Stimulated activated naive CD8-positive, alpha-beta T cell treated with anti-CD3 and anti-CD28 coated beads, Interleukin-15, amount 100 ng/mL, for 72 hours (primary cell): ENCODE data around the gene BANP.
A peak's percentile ranks its signal among the peaks of the same experiment; 100 is the strongest.
"Not testable (repeated sequence)": the region's sequence is repeated elsewhere in the genome, so short reads cannot be mapped to it uniquely, and the experiment has no call there.

ENCODE experiments used
- ATAC-seq: fragments of 150-1000 bp; cut with Tn5 transposase; 2 replicates; pipeline ENCODE4 v1.10.0; 2021; ENCODE audit warnings: mild to moderate bottlenecking, moderate library complexity
- DNase-seq, 2 donors: peaks; one replicate each; pipeline ENCODE4 v3.0.0; 2021 to 2022
- H3K27ac Mint-ChIP-seq, 2 donors: one replicate each; pipeline ENCODE4 v1.8.0; 2022; ENCODE audit warnings: mild to moderate bottlenecking in 2 of 2, mixed read lengths in 2 of 2, moderate library complexity in 2 of 2
- H3K27me3 Mint-ChIP-seq: one replicate; pipeline ENCODE4 v1.8.0; 2022; ENCODE audit warnings: mixed read lengths
- H3K4me1 Mint-ChIP-seq: one replicate; pipeline ENCODE4 v1.8.0; 2022; ENCODE audit warnings: mild to moderate bottlenecking, mixed read lengths
- H3K4me3 Mint-ChIP-seq, 2 donors: one replicate each; pipeline ENCODE4 v1.8.0; 2022; ENCODE audit warnings: mild to moderate bottlenecking in 2 of 2, mixed read lengths in 2 of 2, moderate library complexity in 1 of 2
- H3K9me3 Mint-ChIP-seq, 2 donors: one replicate each; pipeline ENCODE4 v1.8.0; 2022; ENCODE audit warnings: mixed read lengths in 2 of 2

Gene BANP

DNA sequence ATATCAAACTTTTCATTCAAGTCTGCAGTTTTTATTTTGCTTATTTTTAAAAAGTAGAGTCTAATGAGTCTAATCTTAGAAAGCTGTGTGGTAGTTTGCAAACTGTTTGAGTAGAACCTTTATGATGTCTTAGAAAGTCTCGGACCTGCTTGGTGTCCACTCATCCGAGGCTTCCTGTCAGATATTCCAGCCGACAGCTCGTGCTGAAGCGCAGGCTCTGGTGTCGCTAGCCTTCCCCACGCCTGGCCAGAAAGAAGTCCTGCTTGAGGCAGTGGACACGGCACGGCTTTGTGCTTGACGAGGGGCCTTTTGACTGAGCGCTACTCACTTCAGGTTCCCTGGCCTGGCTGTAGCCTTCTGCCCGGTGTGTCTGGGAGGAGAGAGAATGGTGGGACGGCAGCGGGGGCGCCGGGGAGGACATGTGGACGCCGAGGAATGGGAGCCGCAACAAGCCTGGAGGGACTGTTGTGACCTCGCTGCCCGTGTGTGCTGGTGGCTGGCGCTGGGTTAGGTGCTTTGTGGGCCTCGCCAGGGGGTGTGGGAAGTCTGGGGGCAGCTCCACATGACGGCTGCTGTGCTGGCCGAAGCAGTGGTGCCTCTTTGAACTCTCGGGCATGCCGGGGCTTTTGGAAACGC is 33.5 kb downstream of the BANP start:
- peak overlapping the region in 1 of 2 donors; percentile 53 for H3K4me3 Mint-ChIP-seq
- H3K9me3 Mint-ChIP-seq = no peaks in the 10 kb centered on the region
- no peaks in the 10 kb centered on the region for H3K27me3 Mint-ChIP-seq
- peak overlapping the region; percentile 55 to 91 for H3K27ac Mint-ChIP-seq
- H3K4me1 Mint-ChIP-seq = peaks cover 60% of the 10 kb centered on the region
- DNase-seq (no peak), ATAC-seq (no peak)

DNA sequence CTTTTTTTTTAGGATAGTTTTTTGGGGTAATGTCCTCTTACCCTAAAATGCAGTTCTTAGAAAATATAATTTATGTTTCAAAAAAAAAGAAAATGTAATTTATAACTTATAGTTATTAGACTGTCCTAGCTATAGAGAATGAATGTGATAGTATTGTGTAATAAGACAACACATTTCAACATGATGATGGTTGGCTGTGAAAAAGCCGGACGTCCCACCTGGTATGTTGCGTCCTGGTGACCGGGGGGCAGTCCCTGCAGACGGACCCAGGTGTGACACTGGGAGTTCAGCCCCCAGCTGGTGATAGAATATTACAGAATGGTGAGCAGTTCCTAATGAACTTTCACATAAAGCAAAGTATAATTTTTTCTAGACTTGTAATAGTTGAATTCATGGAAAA is 34.3 kb downstream of the BANP start:
- ATAC-seq, DNase-seq, H3K27me3 Mint-ChIP-seq, H3K9me3 Mint-ChIP-seq: not testable (repeated sequence)
- Mint-ChIP-seq H3K4me1 (peaks cover 52% of the 10 kb centered on the region), H3K27ac (peak overlapping the region; percentile 33 to 96), H3K4me3 (peak overlapping the region in 1 of 2 donors; percentile 52)

DNA sequence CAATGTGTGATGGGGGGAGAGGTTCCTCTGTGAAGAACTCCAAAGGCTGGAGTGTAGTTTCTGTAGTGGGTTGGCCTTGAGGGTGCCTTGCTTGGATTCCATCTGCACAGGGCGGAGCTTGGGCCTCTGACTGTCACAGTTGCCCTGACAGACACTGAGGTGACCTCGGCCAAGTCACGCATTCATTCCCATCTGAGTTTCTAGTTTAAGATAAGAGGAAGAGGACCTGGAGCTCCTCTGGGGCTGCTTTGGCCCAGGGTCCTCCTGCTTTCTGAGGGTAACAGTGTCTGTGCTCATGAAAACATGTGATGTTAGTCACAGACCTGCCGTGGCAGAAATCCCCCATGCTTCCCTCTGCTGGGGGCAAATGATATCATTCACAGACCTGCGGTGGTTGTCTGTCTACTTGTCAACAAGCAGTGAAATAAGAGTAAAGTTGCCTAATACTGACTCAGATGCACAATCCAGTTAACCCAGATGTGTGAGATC is 35.2 kb downstream of the BANP start:
- not testable (repeated sequence) for H3K27me3 Mint-ChIP-seq, H3K9me3 Mint-ChIP-seq
- Mint-ChIP-seq H3K27ac (peak overlapping the region; percentile 90 to 96), H3K4me1 (peaks cover 47% of the 10 kb centered on the region), H3K4me3 (peak overlapping the region; percentile 61 to 66)
- DNase-seq = peak; percentile 48 to 62
- ATAC-seq = peak; percentile 82

DNA sequence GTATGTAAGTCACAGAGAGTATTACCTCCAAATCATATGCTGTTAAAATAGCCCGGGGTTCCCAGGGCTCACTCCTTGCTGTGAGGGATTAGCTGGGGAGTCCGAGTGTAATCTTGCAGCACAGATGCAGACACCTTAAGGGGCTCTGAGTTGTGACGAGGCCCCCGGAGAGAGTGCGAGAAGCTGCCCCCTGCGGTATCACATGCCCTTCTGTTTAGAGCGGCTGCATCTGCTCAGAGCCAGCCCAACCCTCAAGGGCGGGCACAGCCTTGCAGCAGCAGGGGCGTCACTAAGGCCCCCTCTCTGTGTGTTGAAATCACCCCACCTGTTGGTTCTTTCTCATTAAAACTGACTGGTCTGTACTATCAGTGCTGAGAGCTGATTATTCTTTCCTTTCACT is 37.4 kb downstream of the BANP start:
- H3K4me3 Mint-ChIP-seq = not testable (repeated sequence)

DNA sequence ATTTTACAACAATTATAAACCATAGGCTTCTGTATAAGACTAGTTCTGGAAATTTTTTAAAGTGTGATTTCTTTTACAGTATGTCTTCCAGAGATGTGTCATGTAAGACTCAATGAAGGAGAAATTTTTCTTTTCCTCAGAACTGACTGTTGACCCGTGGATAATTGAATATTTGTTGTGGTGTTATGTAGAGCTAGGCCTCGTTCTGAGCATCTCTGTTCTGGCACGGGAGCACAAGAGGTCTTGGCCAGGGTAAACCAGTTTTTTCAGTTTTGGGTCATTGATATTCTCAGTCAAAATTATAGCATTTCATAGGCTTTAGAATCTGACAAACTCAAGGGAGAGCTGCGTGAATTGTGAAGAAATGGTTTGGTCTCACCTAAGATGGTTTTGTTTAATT is 39.0 kb downstream of the BANP start:
- H3K27ac Mint-ChIP-seq, ATAC-seq, H3K9me3 Mint-ChIP-seq, DNase-seq, H3K4me3 Mint-ChIP-seq, H3K27me3 Mint-ChIP-seq: not testable (repeated sequence)
- H3K4me1 Mint-ChIP-seq = peaks cover 15% of the 10 kb centered on the region

More for the DNA sequence above, 37.4 kb downstream of the BANP start:
- not testable (repeated sequence) for H3K9me3 Mint-ChIP-seq, H3K27me3 Mint-ChIP-seq, DNase-seq, ATAC-seq
- H3K4me1 Mint-ChIP-seq = peaks cover 31% of the 10 kb centered on the region
- H3K27ac Mint-ChIP-seq = peak overlapping the region in 1 of 2 donors; percentile 42

DNA sequence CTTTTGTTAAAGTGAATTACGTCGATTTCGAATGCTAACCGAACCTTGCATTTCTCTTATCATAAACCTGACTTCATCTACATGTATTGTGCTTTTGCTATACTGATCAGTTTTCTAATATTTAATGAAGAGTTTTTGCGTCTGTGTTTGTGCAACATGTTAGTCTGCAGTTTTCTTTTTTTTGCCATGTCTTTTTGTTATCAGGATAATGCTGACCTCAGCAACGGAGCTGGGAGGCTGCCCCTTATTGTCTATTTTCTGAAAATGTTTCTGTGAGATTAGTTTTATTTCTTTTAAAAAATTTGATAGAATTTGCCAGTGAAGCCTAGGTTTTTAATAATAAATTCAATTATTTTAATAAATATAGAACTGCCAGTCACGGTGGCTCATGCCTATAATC is 40.9 kb downstream of the BANP start:
- H3K4me1 Mint-ChIP-seq, H3K27me3 Mint-ChIP-seq, H3K9me3 Mint-ChIP-seq, ATAC-seq, H3K27ac Mint-ChIP-seq, H3K4me3 Mint-ChIP-seq, DNase-seq: not testable (repeated sequence)

DNA sequence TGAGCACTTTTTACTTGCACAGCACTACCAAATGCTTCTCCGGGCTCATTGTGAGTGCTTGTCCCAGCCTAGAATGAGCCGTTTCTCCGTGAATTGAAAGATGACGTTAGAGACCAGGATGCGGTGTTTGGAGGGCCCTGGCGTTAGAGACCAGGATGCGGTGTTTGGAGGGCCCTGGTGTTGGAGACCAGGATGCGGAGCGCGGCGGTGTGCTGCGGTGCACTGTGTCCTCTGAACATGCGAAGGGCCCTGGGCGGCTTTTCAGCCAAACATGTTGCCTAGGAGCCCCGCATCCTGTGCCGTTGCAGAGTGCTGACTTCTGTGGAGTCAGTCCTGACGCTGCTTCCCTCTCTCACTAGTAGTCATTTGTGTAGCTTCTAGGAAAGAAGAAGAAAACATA is 42.7 kb downstream of the BANP start:
- Mint-ChIP-seq H3K9me3 (no peaks in the 10 kb centered on the region), H3K4me3 (no peak overlapping the region), H3K4me1 (peaks cover 6% of the 10 kb centered on the region), H3K27me3 (no peaks in the 10 kb centered on the region), H3K27ac (no peak overlapping the region)
- no peak for ATAC-seq
- no peak for DNase-seq

DNA sequence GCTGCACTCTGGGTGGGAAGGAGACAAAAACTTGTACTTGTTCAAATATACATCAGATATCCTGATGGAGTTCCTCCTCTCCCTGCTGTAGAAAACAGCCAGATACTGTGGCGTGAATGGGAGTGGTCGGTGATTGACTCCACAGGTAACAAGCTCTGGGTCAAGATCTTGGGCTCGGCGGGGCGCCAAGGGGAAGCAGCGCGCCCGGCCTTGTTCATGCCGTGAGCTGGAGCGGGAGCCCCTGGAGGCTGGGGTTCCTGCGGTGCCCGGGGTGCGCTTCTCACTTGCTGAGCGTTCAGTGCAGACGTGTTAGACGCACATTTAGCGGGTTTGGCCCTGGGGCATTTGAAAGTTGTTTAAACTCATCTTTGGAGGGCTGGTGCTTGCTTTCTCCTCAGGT is 44.4 kb downstream of the BANP start:
- Mint-ChIP-seq H3K4me3 (no peak overlapping the region), H3K27ac (no peak overlapping the region), H3K4me1 (peaks cover 6% of the 10 kb centered on the region), H3K27me3 (no peaks in the 10 kb centered on the region), H3K9me3 (no peaks in the 10 kb centered on the region)
- ATAC-seq (no peak), DNase-seq (no peak)

DNA sequence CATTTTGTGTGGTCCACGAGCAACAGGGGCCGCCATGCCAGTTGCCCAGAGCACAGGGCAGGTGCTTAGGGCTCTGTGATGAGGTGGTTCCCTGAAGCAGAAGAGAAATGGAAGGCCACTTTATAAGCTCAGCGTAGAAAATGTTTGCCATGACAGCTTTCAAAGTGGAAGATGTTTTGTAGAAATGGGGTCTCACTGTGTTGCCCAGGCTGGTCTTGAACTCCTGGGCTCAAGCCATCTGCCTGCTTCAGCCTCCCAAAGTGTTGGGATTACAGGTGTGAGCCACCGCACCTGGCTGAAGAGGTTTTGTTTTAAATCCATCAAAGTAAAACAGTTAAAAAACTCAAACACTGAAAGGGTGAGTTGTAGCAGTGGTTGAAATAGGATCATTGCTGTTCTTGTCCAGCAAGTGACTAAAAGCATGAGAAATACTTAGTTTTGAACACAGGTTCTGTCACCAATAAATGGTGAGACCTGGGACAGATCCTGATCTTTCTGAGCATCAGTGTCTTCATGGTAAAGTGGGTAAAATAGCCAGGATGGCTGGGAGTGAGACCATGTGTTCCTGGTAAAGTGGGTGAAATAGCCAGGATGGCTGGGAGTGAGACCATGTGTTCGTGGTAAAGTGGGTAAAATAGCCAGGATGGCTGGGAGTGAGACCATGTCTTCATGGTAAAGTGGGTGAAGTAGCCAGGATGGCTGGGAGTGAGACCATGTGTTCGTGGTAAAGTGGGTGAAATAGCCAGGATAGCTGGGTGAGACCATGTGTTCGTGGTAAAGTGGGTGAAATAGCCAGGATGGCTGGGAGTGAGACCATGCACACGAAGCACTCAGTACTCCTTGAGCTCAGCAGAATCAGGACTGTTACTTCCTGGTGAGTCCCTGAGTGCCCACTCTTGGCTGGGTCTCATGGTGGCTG is 46.0 kb downstream of the BANP start:
- Mint-ChIP-seq H3K9me3 (no peaks in the 10 kb centered on the region), H3K4me3 (no peak overlapping the region), H3K4me1 (peaks cover 6% of the 10 kb centered on the region), H3K27me3 (no peaks in the 10 kb centered on the region), H3K27ac (peak overlapping the region in 1 of 2 donors; percentile 90)
- no peak for DNase-seq
- ATAC-seq = no peak

DNA sequence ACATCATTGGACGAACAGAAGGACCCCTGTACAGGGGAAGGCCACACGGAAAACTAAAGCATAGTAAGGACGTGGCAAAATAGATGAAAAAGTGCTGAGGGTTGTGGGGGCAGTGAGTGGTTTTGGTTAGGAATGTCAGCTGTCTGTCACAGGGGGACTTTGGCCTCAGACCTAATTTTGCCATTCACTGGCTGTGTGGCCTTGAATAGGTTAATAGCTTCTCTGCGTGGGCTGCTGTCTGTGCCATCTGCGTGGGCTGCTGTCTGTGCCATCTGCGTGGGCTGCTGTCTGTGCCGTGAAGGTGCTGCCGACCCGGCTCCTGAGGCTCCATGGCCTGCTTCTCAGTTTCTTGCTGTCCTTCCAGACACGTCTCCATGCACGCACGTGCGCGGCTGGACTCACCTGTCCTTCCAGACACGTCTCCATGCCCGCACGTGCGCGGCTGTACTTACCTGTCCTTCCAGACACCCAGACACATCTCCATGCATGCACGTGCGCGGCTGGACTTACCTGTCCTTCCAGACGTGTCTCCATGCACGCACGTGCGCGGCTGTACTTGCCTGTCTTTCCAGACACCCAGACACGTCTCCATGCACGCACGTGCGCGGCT is 47.1 kb downstream of the BANP start:
- H3K27ac Mint-ChIP-seq, H3K4me1 Mint-ChIP-seq, H3K4me3 Mint-ChIP-seq, ATAC-seq, H3K9me3 Mint-ChIP-seq, H3K27me3 Mint-ChIP-seq, DNase-seq: not testable (repeated sequence)

DNA sequence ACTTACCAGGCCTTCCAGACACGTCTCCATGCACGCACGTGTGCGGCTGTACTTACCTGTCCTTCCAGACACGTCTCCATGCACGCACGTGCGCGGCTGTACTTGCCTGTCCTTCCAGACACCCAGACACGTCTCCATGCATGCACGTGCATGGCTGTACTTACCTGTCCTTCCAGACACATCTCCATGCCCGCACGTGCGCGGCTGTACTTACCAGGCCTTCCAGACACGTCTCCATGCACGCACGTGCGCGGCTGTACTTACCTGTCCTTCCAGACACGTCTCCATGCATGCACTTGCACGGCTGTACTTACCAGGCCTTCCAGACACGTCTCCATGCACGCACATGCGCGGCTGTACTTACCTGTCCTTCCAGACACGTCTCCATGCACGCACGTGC is 47.8 kb downstream of the BANP start:
- H3K4me1 Mint-ChIP-seq, H3K9me3 Mint-ChIP-seq, DNase-seq, H3K27ac Mint-ChIP-seq, ATAC-seq, H3K4me3 Mint-ChIP-seq, H3K27me3 Mint-ChIP-seq: not testable (repeated sequence)

DNA sequence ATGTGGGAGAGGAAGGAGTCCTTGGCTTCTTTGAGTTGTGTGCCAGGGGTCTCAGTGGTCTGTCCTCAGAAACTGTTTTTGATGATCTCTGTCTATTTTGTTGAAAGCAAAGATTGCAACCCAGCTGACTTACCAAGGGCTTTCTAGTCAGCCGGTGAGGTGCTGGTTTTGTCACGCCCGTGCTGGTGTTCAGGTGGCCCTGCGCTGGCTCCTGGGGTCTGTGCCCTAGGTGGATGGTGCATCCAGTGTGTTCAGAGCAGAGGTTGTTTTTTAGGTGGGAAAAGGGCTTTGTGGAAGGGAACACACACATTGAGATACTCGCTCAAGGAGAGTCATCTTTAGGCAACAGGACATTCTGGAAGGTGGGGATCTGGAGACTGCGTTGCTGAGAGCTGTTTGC is 51.0 kb downstream of the BANP start:
- DNase-seq (no peak), ATAC-seq (no peak)
- peaks cover 9% of the 10 kb centered on the region for H3K4me1 Mint-ChIP-seq
- no peaks in the 10 kb centered on the region for H3K27me3 Mint-ChIP-seq
- H3K9me3 Mint-ChIP-seq = no peaks in the 10 kb centered on the region
- peak overlapping the region in 1 of 2 donors; percentile 86 for H3K27ac Mint-ChIP-seq
- no peak overlapping the region for H3K4me3 Mint-ChIP-seq

DNA sequence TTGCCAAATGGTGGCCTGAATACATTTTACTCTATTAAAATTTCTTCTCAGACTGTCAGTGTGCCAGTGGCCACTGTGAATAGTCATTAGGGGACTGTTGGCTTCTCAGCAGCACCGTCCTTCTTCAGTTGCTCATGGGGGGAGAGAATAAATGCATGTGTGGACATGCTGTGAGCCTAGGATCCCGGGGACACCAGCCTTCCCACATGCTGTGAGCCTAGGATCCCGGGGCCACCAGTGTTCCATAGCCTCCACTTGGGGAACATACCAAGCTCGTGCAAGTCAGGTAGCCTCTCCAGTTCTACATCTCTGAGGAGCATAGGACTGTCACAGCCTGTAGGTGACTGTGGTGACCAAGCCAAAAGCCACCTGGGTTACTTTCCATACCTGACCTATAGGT is 51.5 kb downstream of the BANP start:
- Mint-ChIP-seq H3K9me3 (no peaks in the 10 kb centered on the region), H3K27ac (peak overlapping the region in 1 of 2 donors; percentile 86), H3K4me3 (no peak overlapping the region), H3K27me3 (no peaks in the 10 kb centered on the region), H3K4me1 (peaks cover 5% of the 10 kb centered on the region)
- DNase-seq (no peak), ATAC-seq (no peak)

DNA sequence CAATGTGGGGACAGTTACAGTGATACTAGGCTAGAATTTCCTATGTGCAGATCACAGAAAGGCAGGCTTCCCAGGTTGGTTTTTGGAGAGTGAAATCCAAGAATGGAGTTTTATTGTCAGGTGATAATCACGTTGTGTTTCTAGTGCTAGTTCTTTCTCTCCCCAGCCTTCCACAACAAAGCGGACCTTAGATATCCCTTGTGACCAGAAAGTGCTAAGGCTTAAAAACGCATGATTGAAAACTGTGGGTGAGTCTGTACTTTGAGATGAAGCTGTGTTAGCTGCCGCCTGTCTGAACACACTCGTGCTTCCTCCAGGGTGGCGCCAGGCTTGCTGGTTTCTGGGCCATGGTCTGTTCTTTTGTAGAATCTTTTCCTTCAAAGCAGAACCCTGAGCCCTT is 52.1 kb downstream of the BANP start:
- peak overlapping the region in 1 of 2 donors; percentile 27 for H3K27ac Mint-ChIP-seq

DNA sequence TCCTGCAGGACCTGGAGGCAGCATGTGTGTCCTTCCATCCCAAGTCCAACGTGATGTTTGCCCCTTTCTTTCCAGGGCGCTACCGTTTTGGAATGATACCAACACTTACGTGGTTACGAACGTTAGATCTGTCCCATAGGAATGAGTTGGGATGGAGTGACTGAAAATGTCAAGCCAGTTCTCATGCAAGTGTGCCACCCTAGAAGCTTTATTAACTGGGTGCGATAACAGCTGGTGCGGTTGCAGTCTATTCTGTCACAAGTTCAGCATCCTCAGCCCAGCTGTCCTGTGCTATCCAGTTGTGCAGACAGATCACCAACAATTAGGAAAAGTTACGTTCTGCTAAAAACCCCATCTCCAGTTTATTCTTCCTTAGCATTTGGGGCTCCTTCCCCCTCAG is 52.5 kb downstream of the BANP start:
- no peak for ATAC-seq
- DNase-seq = no peak
- H3K27me3 Mint-ChIP-seq = no peaks in the 10 kb centered on the region
- peaks cover 5% of the 10 kb centered on the region for H3K4me1 Mint-ChIP-seq
- H3K9me3 Mint-ChIP-seq = no peaks in the 10 kb centered on the region
- no peak overlapping the region for H3K4me3 Mint-ChIP-seq
- H3K27ac Mint-ChIP-seq = peak overlapping the region in 1 of 2 donors; percentile 27

More for the DNA sequence above, 52.1 kb downstream of the BANP start:
- no peak overlapping the region for H3K4me3 Mint-ChIP-seq
- no peaks in the 10 kb centered on the region for H3K9me3 Mint-ChIP-seq
- H3K4me1 Mint-ChIP-seq = peaks cover 5% of the 10 kb centered on the region
- ATAC-seq (no peak), DNase-seq (no peak)
- H3K27me3 Mint-ChIP-seq = no peaks in the 10 kb centered on the region

DNA sequence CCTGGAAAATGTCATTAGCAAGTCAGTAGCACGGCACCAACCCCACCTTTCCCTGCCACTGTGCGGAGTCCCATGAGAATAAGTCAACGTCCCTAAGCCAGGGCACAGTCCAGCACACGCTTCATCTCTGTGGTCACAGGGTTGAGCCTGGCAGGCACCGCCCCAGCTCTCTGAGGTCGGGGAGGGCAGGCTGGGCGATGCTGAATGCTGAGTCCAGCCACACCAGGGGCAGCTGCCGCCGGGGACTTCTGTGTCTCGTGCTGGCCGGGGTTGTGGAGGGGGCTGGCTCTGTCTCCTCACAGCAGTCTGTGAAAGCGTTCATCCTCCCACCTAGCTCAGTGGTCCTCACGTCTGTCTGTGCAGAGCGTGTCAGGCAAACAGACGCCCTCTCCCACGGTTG is 53.2 kb downstream of the BANP start:
- Mint-ChIP-seq H3K27me3 (no peaks in the 10 kb centered on the region), H3K27ac (peak overlapping the region in 1 of 2 donors; percentile 14), H3K9me3 (no peaks in the 10 kb centered on the region), H3K4me3 (no peak overlapping the region), H3K4me1 (peaks cover 5% of the 10 kb centered on the region)
- ATAC-seq (no peak), DNase-seq (no peak)
